ENCODE data around the gene B4GALT2. TPM values are rescaled to one million over a fixed set of nuclear protein-coding genes. Genes with fewer than 3 reads are reported as not detected.

B4GALT2 gene
- total RNA-seq, 1 donor from 2014 or later: 23.7 TPM

DNA sequence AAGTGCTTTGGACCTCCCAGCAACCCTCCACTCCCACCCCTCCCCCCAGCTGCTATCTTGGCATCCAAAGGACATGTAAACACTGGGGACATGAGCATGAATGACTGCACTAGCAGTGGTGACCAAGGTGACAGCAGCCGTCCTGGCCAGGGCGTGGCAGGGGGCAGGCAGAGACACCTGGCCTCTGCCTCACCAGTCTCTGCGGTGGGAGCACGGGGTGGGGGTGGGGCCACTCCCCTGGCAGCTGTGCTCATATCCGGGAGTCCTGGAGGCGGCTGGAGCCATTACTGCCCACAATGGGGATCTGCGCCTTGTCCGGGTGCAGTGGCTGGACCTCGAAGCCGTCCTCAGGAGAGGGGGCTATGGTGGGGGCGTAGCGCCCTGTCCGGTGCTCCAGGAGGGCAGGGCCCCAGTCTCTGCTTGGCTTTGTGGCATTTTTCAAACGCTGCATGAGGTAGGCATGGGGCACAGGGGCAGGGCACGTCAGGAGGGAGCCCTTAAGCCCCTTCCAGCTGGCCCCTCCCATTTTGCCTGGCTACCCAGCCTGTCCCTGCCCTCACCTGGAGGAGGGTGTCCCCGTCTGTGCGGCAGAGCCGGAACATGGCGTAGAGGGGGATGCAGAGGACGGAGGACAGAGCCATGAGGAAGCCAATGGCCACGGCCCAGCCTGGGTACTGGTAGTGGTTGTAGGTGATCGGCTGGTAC, 18.4 kb downstream of the B4GALT2 start:
- Histone ChIP-seq H3K4me1 (peaks cover 10% of the 10 kb centered on the region), H3K9me3 (ENCODE audit: low read depth) (no peaks in the 10 kb centered on the region), H3K4me3 (no peak overlapping the region), H2AFZ (replicated peaks) (no peak overlapping the region), H4K20me1 (ENCODE audit: low read depth) (peaks cover 21% of the 10 kb centered on the region), H3K79me2 (ENCODE audit: low read depth) (no peaks in the 10 kb centered on the region), H3K27me3 (no peaks in the 10 kb centered on the region), H3K27ac (no peak overlapping the region), H3K4me2 (no peak overlapping the region), H3K9ac (no peak overlapping the region), H3K36me3 (no peaks in the 10 kb centered on the region), H3F3A (ENCODE audit: low read depth) (peaks cover 13% of the 10 kb centered on the region)
- DNase-seq (ENCODE audit: low spot score): no peak
- H3K4me1 Mint-ChIP-seq: peaks cover 42% of the 10 kb centered on the region
- no peak overlapping the region for H3K27ac Mint-ChIP-seq
- H3K4me3 Mint-ChIP-seq: peak overlapping the region; percentile 27
- H3K27me3 Mint-ChIP-seq (ENCODE audit: insufficient read depth, low read depth): peaks cover 6% of the 10 kb centered on the region
- TF ChIP-seq EZH2phosphoT487 (IDR thresholded peaks at IDR 0.05): no peak
- TF ChIP-seq, protein P1, sequence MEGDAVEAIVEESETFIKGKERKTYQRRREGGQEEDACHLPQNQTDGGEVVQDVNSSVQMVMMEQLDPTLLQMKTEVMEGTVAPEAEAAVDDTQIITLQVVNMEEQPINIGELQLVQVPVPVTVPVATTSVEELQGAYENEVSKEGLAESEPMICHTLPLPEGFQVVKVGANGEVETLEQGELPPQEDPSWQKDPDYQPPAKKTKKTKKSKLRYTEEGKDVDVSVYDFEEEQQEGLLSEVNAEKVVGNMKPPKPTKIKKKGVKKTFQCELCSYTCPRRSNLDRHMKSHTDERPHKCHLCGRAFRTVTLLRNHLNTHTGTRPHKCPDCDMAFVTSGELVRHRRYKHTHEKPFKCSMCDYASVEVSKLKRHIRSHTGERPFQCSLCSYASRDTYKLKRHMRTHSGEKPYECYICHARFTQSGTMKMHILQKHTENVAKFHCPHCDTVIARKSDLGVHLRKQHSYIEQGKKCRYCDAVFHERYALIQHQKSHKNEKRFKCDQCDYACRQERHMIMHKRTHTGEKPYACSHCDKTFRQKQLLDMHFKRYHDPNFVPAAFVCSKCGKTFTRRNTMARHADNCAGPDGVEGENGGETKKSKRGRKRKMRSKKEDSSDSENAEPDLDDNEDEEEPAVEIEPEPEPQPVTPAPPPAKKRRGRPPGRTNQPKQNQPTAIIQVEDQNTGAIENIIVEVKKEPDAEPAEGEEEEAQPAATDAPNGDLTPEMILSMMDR (IDR thresholded peaks at IDR 0.05): no peak
- no peak for TF ChIP-seq EZH2 (IDR thresholded peaks at IDR 0.05)
- peaks cover 3% of the 10 kb centered on the region for H3K36me3 Mint-ChIP-seq
- no peaks in the 10 kb centered on the region for H3K9me3 Mint-ChIP-seq

DNA sequence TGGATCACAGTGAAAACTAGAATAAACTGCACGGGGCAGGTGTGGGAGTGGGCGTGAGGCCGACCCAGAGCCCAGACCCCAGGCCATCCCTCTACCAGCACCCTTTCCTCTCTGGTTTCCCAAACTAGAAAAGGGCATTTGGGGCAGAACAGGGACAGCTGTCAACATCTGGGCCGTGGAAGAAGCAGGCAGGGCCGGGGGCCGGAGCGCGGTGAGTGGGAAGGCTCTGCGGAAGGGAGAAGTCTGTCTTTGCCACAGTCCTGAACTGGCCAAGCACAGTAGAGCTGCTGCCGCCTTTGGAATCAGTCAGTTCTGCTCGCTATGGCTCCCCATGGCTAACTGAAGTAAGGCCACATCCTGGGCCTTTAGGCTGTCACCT, 19.0 kb downstream of the B4GALT2 start:
- TF ChIP-seq EZH2phosphoT487 (IDR thresholded peaks at IDR 0.05): no peak
- no peak for TF ChIP-seq EZH2 (IDR thresholded peaks at IDR 0.05)
- TF ChIP-seq, protein P1 (IDR thresholded peaks at IDR 0.05): no peak
- H3K9me3 ChIP-seq (ENCODE audit: low read depth): no peaks in the 10 kb centered on the region
- no peak overlapping the region for H3K4me3 ChIP-seq
- peaks cover 3% of the 10 kb centered on the region for H3K36me3 Mint-ChIP-seq
- peaks cover 10% of the 10 kb centered on the region for H3K4me1 ChIP-seq
- H3K4me1 Mint-ChIP-seq: peaks cover 42% of the 10 kb centered on the region
- peaks cover 6% of the 10 kb centered on the region for H3K27me3 Mint-ChIP-seq (ENCODE audit: insufficient read depth, low read depth)
- H3K79me2 ChIP-seq (ENCODE audit: low read depth): no peaks in the 10 kb centered on the region
- peak overlapping the region; percentile 27 for H3K4me3 Mint-ChIP-seq
- no peaks in the 10 kb centered on the region for H3K9me3 Mint-ChIP-seq
- peaks cover 21% of the 10 kb centered on the region for H4K20me1 ChIP-seq (ENCODE audit: low read depth)
- no peak overlapping the region for H3K9ac ChIP-seq
- no peak overlapping the region for H3K27ac Mint-ChIP-seq
- peaks cover 8% of the 10 kb centered on the region for H3F3A ChIP-seq (ENCODE audit: low read depth)
- no peak overlapping the region for H3K27ac ChIP-seq
- H2AFZ ChIP-seq (replicated peaks): no peak overlapping the region
- H3K27me3 ChIP-seq: no peaks in the 10 kb centered on the region
- H3K4me2 ChIP-seq: no peak overlapping the region
- DNase-seq (ENCODE audit: low spot score): no peak
- H3K36me3 ChIP-seq: no peaks in the 10 kb centered on the region

DNA sequence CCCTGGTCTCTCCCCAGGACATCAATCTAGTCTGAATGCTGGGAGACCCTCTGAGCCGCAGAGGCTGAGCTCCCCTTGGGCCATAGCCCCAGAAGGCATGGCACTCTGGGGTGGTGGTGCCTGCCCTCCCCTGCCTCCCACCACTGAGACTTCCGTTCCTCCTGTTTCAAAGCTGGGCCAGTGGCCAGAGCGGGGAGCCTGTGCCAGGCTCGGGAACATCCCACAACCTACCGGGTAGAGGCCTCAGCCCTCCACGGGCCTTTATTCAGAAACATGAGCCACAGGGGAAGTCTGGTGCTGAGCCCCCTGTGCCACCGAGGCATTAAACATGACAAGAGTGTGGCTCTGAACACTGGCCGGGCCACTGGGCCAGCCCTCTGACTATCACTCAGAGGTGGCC, 20.4 kb downstream of the B4GALT2 start:
- no peak overlapping the region for H3K27ac Mint-ChIP-seq
- peaks cover 8% of the 10 kb centered on the region for H3F3A ChIP-seq (ENCODE audit: low read depth)
- H4K20me1 ChIP-seq (ENCODE audit: low read depth): peaks cover 21% of the 10 kb centered on the region
- peaks cover 42% of the 10 kb centered on the region for H3K4me1 Mint-ChIP-seq
- H3K4me1 ChIP-seq: peaks cover 10% of the 10 kb centered on the region
- no peaks in the 10 kb centered on the region for H3K9me3 ChIP-seq (ENCODE audit: low read depth)
- H3K4me3 ChIP-seq: no peak overlapping the region
- peaks cover 5% of the 10 kb centered on the region for H3K27me3 Mint-ChIP-seq (ENCODE audit: insufficient read depth, low read depth)
- no peaks in the 10 kb centered on the region for H3K9me3 Mint-ChIP-seq
- H3K9ac ChIP-seq: no peak overlapping the region
- H3K36me3 ChIP-seq: no peaks in the 10 kb centered on the region
- no peaks in the 10 kb centered on the region for H3K27me3 ChIP-seq
- no peak for TF ChIP-seq EZH2phosphoT487 (IDR thresholded peaks at IDR 0.05)
- TF ChIP-seq, protein P1 (IDR thresholded peaks at IDR 0.05): no peak
- no peak for TF ChIP-seq EZH2 (IDR thresholded peaks at IDR 0.05)
- H3K79me2 ChIP-seq (ENCODE audit: low read depth): no peaks in the 10 kb centered on the region
- no peak for DNase-seq (ENCODE audit: low spot score)
- H3K4me3 Mint-ChIP-seq: no peak overlapping the region
- no peak overlapping the region for H2AFZ ChIP-seq (replicated peaks)
- peaks cover 3% of the 10 kb centered on the region for H3K36me3 Mint-ChIP-seq
- no peak overlapping the region for H3K27ac ChIP-seq
- no peak overlapping the region for H3K4me2 ChIP-seq
